HL-60 (cell line): Measurements from ENCODE around the gene SLC12A2.

Experiments used
- CTCF ChIP-seq: IDR thresholded peaks from one replicate; pipeline ENCODE4 v1.5.1; 2011; ENCODE audit warnings: low read length, control low read depth, inconsistent platforms; ENCODE audit not compliant: insufficient read depth
- GABPA ChIP-seq: IDR thresholded peaks from 2 replicates; pipeline ENCODE4 v1.6.1; 2012; ENCODE audit warnings: low read depth
- REST ChIP-seq: IDR thresholded peaks from 2 replicates; pipeline ENCODE4 v1.6.1; 2012; ENCODE audit warnings: low read depth; ENCODE audit not compliant: insufficient replicate concordance

- TF ChIP-seq CTCF (no peak), REST (no peak), GABPA (no peak)
Observed at GRCh38 chr5:128202320-128202719, 118.8 kb downstream of the SLC12A2 start.
